H9 (cell line): ENCODE data around the gene TENM3. TPM values are rescaled to one million over a fixed set of nuclear protein-coding genes. Genes with fewer than 3 reads are reported as not detected.
"Not testable (repeated sequence)": the region's sequence is repeated elsewhere in the genome, so short reads cannot be mapped to it uniquely, and the experiment has no call there.

Experiments used
- DNase-seq: peaks from one replicate; pipeline ENCODE4 v3.0.0-alpha.2; 2017
- H2AFZ ChIP-seq: one replicate; pipeline ENCODE4 v1.6.1; 2013; ENCODE audit warnings: mild to moderate bottlenecking, low read length, control low read depth, moderate library complexity
- H2AK5ac ChIP-seq: 2 replicates; pipeline ENCODE4 v1.6.1; 2013; ENCODE audit warnings: low read length, control low read depth, mixed read lengths; ENCODE audit not compliant: insufficient read length
- H2BK120ac ChIP-seq: one replicate; pipeline ENCODE4 v1.6.1; 2013; ENCODE audit warnings: low read depth, mild to moderate bottlenecking, low read length, control low read depth, inconsistent platforms; ENCODE audit not compliant: poor library complexity, severe bottlenecking
- H2BK12ac ChIP-seq: 2 replicates; pipeline ENCODE4 v1.6.1; 2013; ENCODE audit warnings: low read length, control low read depth, mixed read lengths, low read depth; ENCODE audit not compliant: insufficient read length
- H2BK15ac ChIP-seq: 2 replicates; pipeline ENCODE4 v1.6.1; 2013; ENCODE audit warnings: low read depth, low read length, control low read depth
- H2BK20ac ChIP-seq: one replicate; pipeline ENCODE4 v1.6.1; 2013; ENCODE audit warnings: low read depth, mild to moderate bottlenecking, low read length, control low read depth, inconsistent platforms; ENCODE audit not compliant: poor library complexity, severe bottlenecking
- H2BK5ac ChIP-seq: 2 replicates; pipeline ENCODE4 v1.6.1; 2013; ENCODE audit warnings: low read length, control low read depth, mixed read lengths; ENCODE audit not compliant: insufficient read length
- H3K14ac ChIP-seq: 2 replicates; pipeline ENCODE4 v1.6.1; 2013; ENCODE audit warnings: low read length, control low read depth; ENCODE audit not compliant: insufficient read depth
- H3K18ac ChIP-seq: 2 replicates; pipeline ENCODE4 v1.6.1; 2013; ENCODE audit warnings: low read depth, mild to moderate bottlenecking, mixed read lengths, low read length, control low read depth; ENCODE audit not compliant: insufficient read length
- H3K23ac ChIP-seq: 2 replicates; pipeline ENCODE4 v1.6.1; 2013; ENCODE audit warnings: low read length, control low read depth, mixed read lengths, low read depth; ENCODE audit not compliant: insufficient read length
- H3K23me2 ChIP-seq: 2 replicates; pipeline ENCODE4 v1.6.1; 2013; ENCODE audit warnings: low read depth, mild to moderate bottlenecking, mixed read lengths, low read length, control low read depth; ENCODE audit not compliant: insufficient read length, poor library complexity, severe bottlenecking
- H3K27ac ChIP-seq: 2 replicates; pipeline ENCODE4 v1.5.1; 2013; ENCODE audit warnings: low read length, control low read depth, mixed read lengths, low read depth; ENCODE audit not compliant: insufficient read length
- H3K27me3 ChIP-seq: 2 replicates; pipeline ENCODE4 v1.6.1; 2013; ENCODE audit warnings: low read length, control low read depth, inconsistent platforms; ENCODE audit not compliant: insufficient read depth
- H3K4ac ChIP-seq: 2 replicates; pipeline ENCODE4 v1.6.1; 2013; ENCODE audit warnings: low read depth, mild to moderate bottlenecking, control low read depth, inconsistent platforms, low read length, moderate library complexity
- H3K4me1 ChIP-seq: 2 replicates; pipeline ENCODE4 v1.6.1; 2013; ENCODE audit warnings: low read length, control low read depth, inconsistent platforms; ENCODE audit not compliant: insufficient read depth
- H3K4me2 ChIP-seq: 2 replicates; pipeline ENCODE4 v1.6.1; 2013; ENCODE audit warnings: low read length, control low read depth, mixed read lengths; ENCODE audit not compliant: insufficient read length, insufficient read depth
- H3K56ac ChIP-seq: 2 replicates; pipeline ENCODE4 v1.6.1; 2013; ENCODE audit warnings: low read depth, mild to moderate bottlenecking, mixed read lengths, low read length, control low read depth; ENCODE audit not compliant: insufficient read length
- H3K79me1 ChIP-seq: 2 replicates; pipeline ENCODE4 v1.6.1; 2013; ENCODE audit warnings: low read depth, mild to moderate bottlenecking, moderate library complexity, low read length, control low read depth, inconsistent platforms; ENCODE audit not compliant: insufficient read depth, poor library complexity, severe bottlenecking
- H3K79me2 ChIP-seq: 2 replicates; pipeline ENCODE4 v1.6.1; 2013; ENCODE audit warnings: low read length, control low read depth, inconsistent platforms; ENCODE audit not compliant: insufficient read depth
- H3K9ac ChIP-seq: 2 replicates; pipeline ENCODE4 v1.6.1; 2013; ENCODE audit warnings: low read length, control low read depth, mixed read lengths; ENCODE audit not compliant: insufficient read length; ENCODE audit errors: extremely low read depth
- H3K9me3 ChIP-seq: one replicate; pipeline ENCODE4 v1.6.1; 2013; ENCODE audit warnings: low read depth, low read length, inconsistent platforms; ENCODE audit not compliant: control insufficient read depth
- H3T11ph ChIP-seq: one replicate; pipeline ENCODE4 v1.6.1; 2013; ENCODE audit warnings: mild to moderate bottlenecking, low read length, control low read depth, inconsistent platforms
- H4K20me1 ChIP-seq: one replicate; pipeline ENCODE4 v1.6.1; 2013; ENCODE audit not compliant: control insufficient read depth, insufficient read length, insufficient read depth
- H4K5ac ChIP-seq: 2 replicates; pipeline ENCODE4 v1.6.1; 2013; ENCODE audit warnings: low read depth, mild to moderate bottlenecking, mixed read lengths, low read length, control low read depth; ENCODE audit not compliant: insufficient read length
- H4K8ac ChIP-seq: replicated peaks from 2 replicates; pipeline ENCODE4 v1.6.1; 2013; ENCODE audit warnings: low read length, control low read depth, mixed read lengths, low read depth; ENCODE audit not compliant: insufficient read length
- H4K91ac ChIP-seq: 2 replicates; pipeline ENCODE4 v1.6.1; 2013; ENCODE audit warnings: low read depth, mild to moderate bottlenecking, moderate library complexity, mixed read lengths, low read length, control low read depth; ENCODE audit not compliant: insufficient read length
- H3K27ac Mint-ChIP-seq, 3 experiments: 2 replicates in 2 of 3; 3 replicates in 1 of 3; pipeline ENCODE4 v1.8.0; 2020 to 2021; ENCODE audit warnings: mixed read lengths in 3 of 3, mild to moderate bottlenecking in 1 of 3, moderate library complexity in 1 of 3
- H3K27me3 Mint-ChIP-seq: 2 replicates; pipeline ENCODE4 v1.8.0; 2021; ENCODE audit warnings: low read depth, mild to moderate bottlenecking, moderate library complexity, mixed read lengths
- H3K36me3 Mint-ChIP-seq, 3 experiments: 2 replicates in 2 of 3; 3 replicates in 1 of 3; pipeline ENCODE4 v1.8.0; 2020 to 2021; ENCODE audit warnings: low read depth in 3 of 3, mixed read lengths in 3 of 3; ENCODE audit not compliant: insufficient read depth in 1 of 3
- H3K4me1 Mint-ChIP-seq, 2 experiments: 2 replicates each; pipeline ENCODE4 v1.8.0; 2020; ENCODE audit warnings: mixed read lengths in 2 of 2
- H3K4me3 Mint-ChIP-seq, 2 experiments: 2 replicates in 1 of 2; 3 replicates in 1 of 2; pipeline ENCODE4 v1.8.0; 2020 to 2021; ENCODE audit warnings: mild to moderate bottlenecking in 2 of 2, mixed read lengths in 2 of 2, moderate library complexity in 1 of 2
- H3K9me3 Mint-ChIP-seq, 2 experiments: 2 replicates in 1 of 2; 3 replicates in 1 of 2; pipeline ENCODE4 v1.8.0; 2020; ENCODE audit warnings: mild to moderate bottlenecking in 2 of 2, mixed read lengths in 2 of 2, moderate library complexity in 1 of 2
- WGBS: extraction: QIAGEN DNeasy Blood & Tissue Kit; methylation state at CpG from one replicate; pipeline ENCODE4 v1.1.7; 2013; ENCODE audit warnings: missing lambda C conversion rate, low lambda C conversion rate, mixed read lengths; ENCODE audit not compliant: insufficient read length; ENCODE audit errors: extremely low coverage; 5-methylcytosine and 5-hydroxymethylcytosine counted together
- long read RNA-seq: library from polyadenylated mRNA; unstranded; transcript quantifications from one replicate; pipeline ENCODE4 v2.0.0, GENCODE V29; 2020
- total RNA-seq: library from RNA; stranded (reverse); gene quantifications from 2 replicates; pipeline ENCODE4 v1.2.1, GENCODE V29; 2021

TENM3 gene
- total RNA-seq, result 49.1 and 49.6 TPM in 2 replicates
- long read RNA-seq, partial matches to known transcripts, result 21 of 36 reads
- long read RNA-seq, other reads (novel, unspliced or antisense), result 13 of 36 reads

- not testable (repeated sequence) for H3K27ac ChIP-seq, H4K20me1 ChIP-seq, H2BK15ac ChIP-seq, H3K9me3 Mint-ChIP-seq, H3K27me3 ChIP-seq, H2AFZ ChIP-seq, H2BK20ac ChIP-seq, H2BK12ac ChIP-seq, H3K18ac ChIP-seq, H3K27me3 Mint-ChIP-seq, H3K9ac ChIP-seq, H4K8ac ChIP-seq, H3T11ph ChIP-seq, H3K36me3 Mint-ChIP-seq, H2BK120ac ChIP-seq, H3K9me3 ChIP-seq, H3K4ac ChIP-seq, H3K56ac ChIP-seq, DNase-seq, H4K91ac ChIP-seq, H2BK5ac ChIP-seq, H4K5ac ChIP-seq, H3K79me2 ChIP-seq, H2AK5ac ChIP-seq, H3K23me2 ChIP-seq, H3K4me3 Mint-ChIP-seq, H3K4me2 ChIP-seq, H3K14ac ChIP-seq, H3K23ac ChIP-seq, H3K79me1 ChIP-seq
- H3K4me1 Mint-ChIP-seq, result peaks cover 50 to 57% of the 10 kb centered on the region in 2 experiments
- WGBS, result no CpG with 5 or more reads among the region's 8 CpGs
- peaks cover 20% of the 10 kb centered on the region; the same call in 1 of the 2 replicates for H3K4me1 ChIP-seq
- peak within 1 kb of the TSS in 2 of 3 experiments; percentile 2 to 14; a peak in 4 of 7 replicates for H3K27ac Mint-ChIP-seq
These were observed at the start of gene TENM3 for GRCh38 chr4:182243204-182243603. Gene TENM3 (plus strand): TSS chr4:182243402. CDS start chr4:182324021, 80,619 bp downstream.
